ENCODE results near the gene NBPF3. TPM values are rescaled to one million over a fixed set of nuclear protein-coding genes. Genes with fewer than 3 reads are reported as not detected.
"Not testable (repeated sequence)": the region's sequence is repeated elsewhere in the genome, so short reads cannot be mapped to it uniquely, and the experiment has no call there.

Gene NBPF3
- total RNA-seq, 2 experiments from 2014 or later, result 6.1 to 6.2 TPM

GRCh38 chr1:21451212-21451611 lies 11.3 kb downstream of the NBPF3 start:
- ChIA-PET CTCF (no interaction called here), POLR2A (no interaction called here)
- Mint-ChIP-seq H3K4me3 (no peak overlapping the region), H3K27me3 (no peaks in the 10 kb centered on the region), H3K36me3 (ENCODE audit: low read depth) (peaks cover 5% of the 10 kb centered on the region), H3K4me1 (peaks cover 30% of the 10 kb centered on the region), H3K9me3 (no peaks in the 10 kb centered on the region), H3K27ac (no peak overlapping the region)
- DNase-seq, result no peak

GRCh38 chr1:21451981-21452411 lies 12.1 kb downstream of the NBPF3 start:
- peaks cover 28% of the 10 kb centered on the region for H3K4me1 Mint-ChIP-seq
- DNase-seq, result no peak
- H3K27ac Mint-ChIP-seq, result no peak overlapping the region
- H3K9me3 Mint-ChIP-seq, result no peaks in the 10 kb centered on the region
- H3K27me3 Mint-ChIP-seq, result no peaks in the 10 kb centered on the region
- no peak overlapping the region for H3K4me3 Mint-ChIP-seq
- POLR2A ChIA-PET, result no interaction called here
- peaks cover 5% of the 10 kb centered on the region for H3K36me3 Mint-ChIP-seq (ENCODE audit: low read depth)
- CTCF ChIA-PET, result no interaction called here

GRCh38 chr1:21453964-21454614 lies 14.2 kb downstream of the NBPF3 start:
- CTCF ChIA-PET; POLR2A ChIA-PET; H3K27ac Mint-ChIP-seq; DNase-seq; H3K4me3 Mint-ChIP-seq; H3K36me3 Mint-ChIP-seq (ENCODE audit: low read depth); H3K9me3 Mint-ChIP-seq; H3K27me3 Mint-ChIP-seq: not testable (repeated sequence)
- H3K4me1 Mint-ChIP-seq, result peaks cover 28% of the 10 kb centered on the region

GRCh38 chr1:21454904-21455303 lies 15.0 kb downstream of the NBPF3 start:
- H3K36me3 Mint-ChIP-seq (ENCODE audit: low read depth); H3K27ac Mint-ChIP-seq; POLR2A ChIA-PET; H3K27me3 Mint-ChIP-seq; H3K4me3 Mint-ChIP-seq; H3K9me3 Mint-ChIP-seq; DNase-seq: not testable (repeated sequence)
- H3K4me1 Mint-ChIP-seq, result peaks cover 23% of the 10 kb centered on the region
- CTCF ChIA-PET, result interaction anchor here (0.6 kb wide), 1 partner anchor 246 kb away, joined by 3 read pairs; no protein-coding TSS in a partner anchor

GRCh38 chr1:21457654-21458053 lies 17.7 kb downstream of the NBPF3 start:
- ChIA-PET POLR2A (no interaction called here), CTCF (interaction anchor here (1.0 kb wide), 1 partner anchor 203 kb away, joined by 3 read pairs; no protein-coding TSS in a partner anchor)
- no peak overlapping the region for H3K27ac Mint-ChIP-seq
- H3K36me3 Mint-ChIP-seq (ENCODE audit: low read depth), result no peaks in the 10 kb centered on the region
- no peaks in the 10 kb centered on the region for H3K9me3 Mint-ChIP-seq
- no peak overlapping the region for H3K4me3 Mint-ChIP-seq
- peaks cover 16% of the 10 kb centered on the region for H3K4me1 Mint-ChIP-seq
- no peaks in the 10 kb centered on the region for H3K27me3 Mint-ChIP-seq
- DNase-seq, result no peak

- H3K4me3 Mint-ChIP-seq; H3K36me3 Mint-ChIP-seq (ENCODE audit: low read depth); CTCF ChIA-PET; POLR2A ChIA-PET; H3K9me3 Mint-ChIP-seq; DNase-seq; H3K27ac Mint-ChIP-seq; H3K27me3 Mint-ChIP-seq; H3K4me1 Mint-ChIP-seq: not testable (repeated sequence)
Measured at GRCh38 chr1:21465127-21465526, 25.2 kb downstream of the NBPF3 start.

- H3K36me3 Mint-ChIP-seq (ENCODE audit: low read depth); POLR2A ChIA-PET; H3K27ac Mint-ChIP-seq; H3K4me3 Mint-ChIP-seq; H3K9me3 Mint-ChIP-seq; DNase-seq; CTCF ChIA-PET; H3K4me1 Mint-ChIP-seq; H3K27me3 Mint-ChIP-seq: not testable (repeated sequence)
Measured at GRCh38 chr1:21467946-21468345, 28.0 kb downstream of the NBPF3 start.

GRCh38 chr1:21468599-21468998 lies 28.7 kb downstream of the NBPF3 start:
- no peaks in the 10 kb centered on the region for H3K4me1 Mint-ChIP-seq
- DNase-seq, result peak; percentile 28
- POLR2A ChIA-PET, result no interaction called here
- no peak overlapping the region for H3K27ac Mint-ChIP-seq
- H3K36me3 Mint-ChIP-seq (ENCODE audit: low read depth), result no peaks in the 10 kb centered on the region
- no peak overlapping the region for H3K4me3 Mint-ChIP-seq
- no peaks in the 10 kb centered on the region for H3K9me3 Mint-ChIP-seq
- H3K27me3 Mint-ChIP-seq, result no peaks in the 10 kb centered on the region
- CTCF ChIA-PET, result no interaction called here

- Mint-ChIP-seq H3K27ac (no peak overlapping the region), H3K27me3 (no peaks in the 10 kb centered on the region), H3K4me3 (no peak overlapping the region), H3K36me3 (ENCODE audit: low read depth) (no peaks in the 10 kb centered on the region), H3K4me1 (no peaks in the 10 kb centered on the region), H3K9me3 (no peaks in the 10 kb centered on the region)
- ChIA-PET CTCF (interaction anchor here (0.6 kb wide), 1 partner anchor 673 kb away, joined by 3 read pairs; no protein-coding TSS in a partner anchor), POLR2A (no interaction called here)
- no peak for DNase-seq
Measured at GRCh38 chr1:21469581-21469980, 29.6 kb downstream of the NBPF3 start.

- CTCF ChIA-PET, result no interaction called here
- DNase-seq, result no peak
- Mint-ChIP-seq H3K4me3 (no peak overlapping the region), H3K4me1 (no peaks in the 10 kb centered on the region), H3K36me3 (ENCODE audit: low read depth) (no peaks in the 10 kb centered on the region), H3K27ac (no peak overlapping the region), H3K27me3 (no peaks in the 10 kb centered on the region), H3K9me3 (no peaks in the 10 kb centered on the region)
- POLR2A ChIA-PET, result no interaction called here
Measured at GRCh38 chr1:21472861-21473260, 32.9 kb downstream of the NBPF3 start.

- H3K36me3 Mint-ChIP-seq (ENCODE audit: low read depth), result peaks cover 4% of the 10 kb centered on the region
- POLR2A ChIA-PET, result interaction anchor here (0.6 kb wide), 1 partner anchor 10 kb away, joined by 10 read pairs; no protein-coding TSS in a partner anchor
- DNase-seq, result no peak
- H3K9me3 Mint-ChIP-seq, result no peaks in the 10 kb centered on the region
- H3K4me1 Mint-ChIP-seq, result no peaks in the 10 kb centered on the region
- CTCF ChIA-PET, result interaction anchor here (0.5 kb wide), 1 partner anchor 1624 kb away, joined by 3 read pairs; no protein-coding TSS in a partner anchor
- H3K4me3 Mint-ChIP-seq, result no peak overlapping the region
- H3K27me3 Mint-ChIP-seq, result peaks cover 3% of the 10 kb centered on the region
- no peak overlapping the region for H3K27ac Mint-ChIP-seq
Measured at GRCh38 chr1:21478356-21478755, 38.4 kb downstream of the NBPF3 start.

- CTCF ChIA-PET, result not testable (repeated sequence)
Measured at GRCh38 chr1:21483881-21484280, 43.9 kb downstream of the NBPF3 start.

GRCh38 chr1:21489146-21489545 lies 49.2 kb downstream of the NBPF3 start:
- Mint-ChIP-seq H3K9me3 (no peaks in the 10 kb centered on the region), H3K27ac (no peak overlapping the region), H3K4me1 (peaks cover 11% of the 10 kb centered on the region), H3K36me3 (ENCODE audit: low read depth) (no peaks in the 10 kb centered on the region), H3K27me3 (peaks cover 18% of the 10 kb centered on the region), H3K4me3 (no peak overlapping the region)
- POLR2A ChIA-PET, result no interaction called here
- CTCF ChIA-PET, result interaction anchor here (0.6 to 1.6 kb wide), 2 partner anchors 9 to 119 kb away, joined by 3 to 4 read pairs; no protein-coding TSS in a partner anchor
- DNase-seq, result no peak

More at GRCh38 chr1:21483881-21484280, 43.9 kb downstream of the NBPF3 start:
- H3K36me3 Mint-ChIP-seq (ENCODE audit: low read depth); POLR2A ChIA-PET; H3K27me3 Mint-ChIP-seq; H3K4me1 Mint-ChIP-seq; DNase-seq; H3K4me3 Mint-ChIP-seq; H3K9me3 Mint-ChIP-seq; H3K27ac Mint-ChIP-seq: not testable (repeated sequence)
